Endodermal cell (in vitro differentiated cells): ENCODE results near the gene STK11. TPM values are rescaled to one million over a fixed set of nuclear protein-coding genes. Genes with fewer than 3 reads are reported as not detected.

Source experiments
- DNase-seq: peaks from one replicate; pipeline ENCODE4 v3.0.0-alpha.2; 2017
- H3K27ac ChIP-seq: 2 replicates; pipeline ENCODE4 v1.5.1; 2013; ENCODE audit warnings: mild to moderate bottlenecking, low read depth, low read length, moderate library complexity
- H3K27me3 ChIP-seq: 2 replicates; pipeline ENCODE4 v1.6.1; 2013; ENCODE audit warnings: mild to moderate bottlenecking, low read length, moderate library complexity; ENCODE audit not compliant: insufficient read depth, control insufficient read depth, poor library complexity, severe bottlenecking
- H3K36me3 ChIP-seq: 2 replicates; pipeline ENCODE4 v1.7.0; 2013; ENCODE audit warnings: mild to moderate bottlenecking, low read length, moderate library complexity; ENCODE audit not compliant: control insufficient read depth, insufficient read depth
- H3K4me1 ChIP-seq: one replicate; pipeline ENCODE4 v1.7.0; 2013; ENCODE audit warnings: low read length; ENCODE audit not compliant: control insufficient read depth, insufficient read depth
- H3K4me3 ChIP-seq: 2 replicates; pipeline ENCODE4 v1.5.1; 2013; ENCODE audit warnings: mild to moderate bottlenecking, low read length, moderate library complexity
- H3K9ac ChIP-seq: 2 replicates; pipeline ENCODE4 v1.6.1; 2013; ENCODE audit warnings: mild to moderate bottlenecking, low read length, moderate library complexity; ENCODE audit not compliant: poor library complexity, severe bottlenecking; ENCODE audit errors: extremely low read depth
- H3K9me3 ChIP-seq: 2 replicates; pipeline ENCODE4 v1.6.1; 2013; ENCODE audit warnings: mild to moderate bottlenecking, low read length, moderate library complexity; ENCODE audit not compliant: control insufficient read depth
- H3K27ac Mint-ChIP-seq: 2 replicates; pipeline ENCODE4 v1.8.0; 2020; ENCODE audit warnings: mixed read lengths
- H3K27me3 Mint-ChIP-seq: 2 replicates; pipeline ENCODE4 v1.8.0; 2021; ENCODE audit warnings: mild to moderate bottlenecking, mixed read lengths; ENCODE audit not compliant: insufficient read depth
- H3K36me3 Mint-ChIP-seq: 2 replicates; pipeline ENCODE4 v1.8.0; 2020; ENCODE audit warnings: low read depth, mixed read lengths
- H3K4me1 Mint-ChIP-seq: 2 replicates; pipeline ENCODE4 v1.8.0; 2020; ENCODE audit warnings: mixed read lengths
- H3K4me3 Mint-ChIP-seq: 2 replicates; pipeline ENCODE4 v1.8.0; 2020; ENCODE audit warnings: mild to moderate bottlenecking, moderate library complexity, mixed read lengths
- H3K9me3 Mint-ChIP-seq: 2 replicates; pipeline ENCODE4 v1.8.0; 2020; ENCODE audit warnings: mild to moderate bottlenecking, mixed read lengths
- CTCF ChIP-seq: fragments of 200-600 bp; sonication (generic); conservative IDR thresholded peaks from 2 replicates; pipeline ENCODE4 v1.5.0; 2021; ENCODE audit warnings: antibody characterized with exemption, mild to moderate bottlenecking
- WGBS, 2 experiments: methylation state at CpG; one replicate each; pipeline versions ENCODE4 v1.1.5 to v1.1.7; 2013; ENCODE audit warnings: missing lambda C conversion rate in 2 of 2, mixed read lengths in 1 of 2; ENCODE audit not compliant: insufficient coverage in 1 of 2, insufficient read length in 1 of 2; 5-methylcytosine and 5-hydroxymethylcytosine counted together
- total RNA-seq, 2 donors: library from RNA; stranded (reverse); fragmentation: NEBNext Ultra II Directional in 1 of 2; extraction: Animal tissue kit (Norgen Biotek cat#: 25700) in 1 of 2; gene quantifications; 2 replicates in 1 of 2; 3 replicates in 1 of 2; pipeline ENCODE4 v1.2.1, GENCODE V29; 2021

The STK11 gene
- total RNA-seq, 2 donors from 2014 or later, result 78.8 to 81.4 TPM

GRCh38 chr19:1230783-1231489, 25.4 kb downstream of the STK11 start:
- Histone ChIP-seq H3K9ac (no peak overlapping the region), H3K36me3 (peaks cover 10% of the 10 kb centered on the region), H3K9me3 (no peaks in the 10 kb centered on the region), H3K4me1 (no peaks in the 10 kb centered on the region), H3K27me3 (no peaks in the 10 kb centered on the region), H3K4me3 (no peak overlapping the region), H3K27ac (no peak overlapping the region)
- no peak overlapping the region for H3K27ac Mint-ChIP-seq
- 90 to 93% methylated on average over 23 to 32 of the region's 38 CpGs for WGBS, 2 experiments
- peak; percentile 40 for TF ChIP-seq CTCF
- no peaks in the 10 kb centered on the region for H3K4me1 Mint-ChIP-seq
- DNase-seq, result peak; percentile 81
- no peaks in the 10 kb centered on the region for H3K9me3 Mint-ChIP-seq
- no peak overlapping the region for H3K4me3 Mint-ChIP-seq
- no peaks in the 10 kb centered on the region for H3K27me3 Mint-ChIP-seq
- peaks cover 20% of the 10 kb centered on the region for H3K36me3 Mint-ChIP-seq

GRCh38 chr19:1231729-1232637, 26.4 kb downstream of the STK11 start:
- H3K4me1 ChIP-seq, result no peaks in the 10 kb centered on the region
- no peaks in the 10 kb centered on the region for H3K27me3 Mint-ChIP-seq
- H3K36me3 Mint-ChIP-seq, result peaks cover 20% of the 10 kb centered on the region
- peak overlapping the region; percentile 61 for H3K27ac Mint-ChIP-seq
- peaks cover 10% of the 10 kb centered on the region for H3K36me3 ChIP-seq
- WGBS, 2 experiments, result 92 to 96% methylated on average over 9 to 15 of the region's 15 CpGs
- no peak for TF ChIP-seq CTCF
- no peaks in the 10 kb centered on the region for H3K9me3 Mint-ChIP-seq
- no peak overlapping the region for H3K9ac ChIP-seq
- H3K4me3 ChIP-seq, result no peak overlapping the region
- no peak overlapping the region for H3K4me3 Mint-ChIP-seq
- H3K9me3 ChIP-seq, result no peaks in the 10 kb centered on the region
- H3K27me3 ChIP-seq, result no peaks in the 10 kb centered on the region
- DNase-seq, result no peak
- H3K4me1 Mint-ChIP-seq, result no peaks in the 10 kb centered on the region
- H3K27ac ChIP-seq, result peak overlapping the region; percentile 44

GRCh38 chr19:1232652-1233072, 27.1 kb downstream of the STK11 start:
- DNase-seq, result no peak
- Mint-ChIP-seq H3K36me3 (peaks cover 17% of the 10 kb centered on the region), H3K4me3 (no peak overlapping the region), H3K9me3 (no peaks in the 10 kb centered on the region), H3K27ac (no peak overlapping the region), H3K4me1 (no peaks in the 10 kb centered on the region), H3K27me3 (no peaks in the 10 kb centered on the region)
- no peak overlapping the region for H3K9ac ChIP-seq
- H3K9me3 ChIP-seq, result no peaks in the 10 kb centered on the region
- no peaks in the 10 kb centered on the region for H3K27me3 ChIP-seq
- no peak overlapping the region for H3K27ac ChIP-seq
- peaks cover 10% of the 10 kb centered on the region for H3K36me3 ChIP-seq
- no peaks in the 10 kb centered on the region for H3K4me1 ChIP-seq
- TF ChIP-seq CTCF, result no peak
- WGBS, 2 experiments, result 86 to 92% methylated on average over 4 to 15 of the region's 15 CpGs
- H3K4me3 ChIP-seq, result no peak overlapping the region
